Keratinocyte (primary cell): Measurements from ENCODE around the gene TOM1. TPM values are rescaled to one million over a fixed set of nuclear protein-coding genes. Genes with fewer than 3 reads are reported as not detected.

Experiments used
- DNase-seq: peaks from one replicate; pipeline ENCODE4 v3.0.0-alpha.2; 2011; ENCODE audit warnings: low read depth, missing footprints, low spot score
- FAIRE-seq: peaks from 2 replicates; lab custom pipeline; 2011; peaks lifted over from hg19 to GRCh38; lab: Jason Lieb, UNC
- H2AFZ ChIP-seq: 2 replicates; pipeline ENCODE4 v1.6.0; 2012; ENCODE audit warnings: low read length, control low read depth, inconsistent platforms; ENCODE audit not compliant: control insufficient read depth
- H3K27ac ChIP-seq: 2 replicates; pipeline ENCODE4 v1.5.1; 2011; ENCODE audit warnings: low read length; ENCODE audit not compliant: control insufficient read depth, insufficient read depth
- H3K27me3 ChIP-seq: 3 replicates; pipeline ENCODE4 v1.6.0; 2011; ENCODE audit warnings: low read length; ENCODE audit not compliant: control insufficient read depth, insufficient read depth; ENCODE audit errors: extremely low read depth
- H3K36me3 ChIP-seq, 2 experiments: 2 replicates in 1 of 2; 3 replicates in 1 of 2; pipeline ENCODE4 v1.5.1; 2011; ENCODE audit warnings: low read length in 2 of 2, mild to moderate bottlenecking in 1 of 2; ENCODE audit not compliant: control insufficient read depth in 2 of 2, insufficient read depth in 2 of 2; ENCODE audit errors: extremely low read depth in 1 of 2
- H3K4me1 ChIP-seq: 3 replicates; pipeline ENCODE4 v1.5.1; 2011; ENCODE audit warnings: low read length; ENCODE audit not compliant: control insufficient read depth, insufficient read depth; ENCODE audit errors: extremely low read depth
- H3K4me2 ChIP-seq: 3 replicates; pipeline ENCODE4 v1.6.0; 2011; ENCODE audit warnings: low read depth, low read length; ENCODE audit not compliant: control insufficient read depth, insufficient read depth; ENCODE audit errors: extremely low read depth
- H3K4me3 ChIP-seq, 3 experiments: fragments of 200-600 bp in 1 of 3; sonication (generic) in 1 of 3; 2 replicates in 2 of 3; 3 replicates in 1 of 3; pipeline ENCODE4 v1.5.1; 2011 to 2016; ENCODE audit warnings: low read length in 3 of 3, mild to moderate bottlenecking in 3 of 3, control low read depth in 2 of 3, inconsistent platforms in 1 of 3, low read depth in 1 of 3, mixed read lengths in 1 of 3, mixed run types in 1 of 3, moderate library complexity in 1 of 3; ENCODE audit not compliant: control insufficient read depth in 2 of 3, insufficient read depth in 2 of 3; ENCODE audit errors: extremely low read depth in 1 of 3
- H3K79me2 ChIP-seq: 2 replicates; pipeline ENCODE4 v1.6.0; 2012; ENCODE audit warnings: low read length; ENCODE audit not compliant: control insufficient read depth, insufficient read depth
- H3K9ac ChIP-seq: 3 replicates; pipeline ENCODE4 v1.6.0; 2011; ENCODE audit warnings: low read length; ENCODE audit not compliant: control insufficient read depth, insufficient read depth; ENCODE audit errors: extremely low read depth
- H3K9me1 ChIP-seq: 3 replicates; pipeline ENCODE4 v1.6.0; 2011; ENCODE audit warnings: low read length; ENCODE audit not compliant: control insufficient read depth, insufficient read depth; ENCODE audit errors: extremely low read depth
- H3K9me3 ChIP-seq: 2 replicates; pipeline ENCODE4 v1.5.1; 2012; ENCODE audit warnings: low read depth, low read length; ENCODE audit not compliant: control insufficient read depth
- H4K20me1 ChIP-seq: 3 replicates; pipeline ENCODE4 v1.6.0; 2011; ENCODE audit warnings: low read length; ENCODE audit not compliant: control insufficient read depth, insufficient read depth; ENCODE audit errors: extremely low read depth
- CTCF ChIP-seq, 3 experiments: IDR thresholded peaks in 1 of 3; conservative IDR thresholded peaks in 1 of 3; optimal IDR thresholded peaks in 1 of 3; 2 replicates in 2 of 3; 3 replicates in 1 of 3; pipeline versions ENCODE3 to v1.5.1; 2011; ENCODE audit warnings: low read length in 3 of 3, mild to moderate bottlenecking in 3 of 3, moderate library complexity in 2 of 3, control low read depth in 1 of 3, inconsistent platforms in 1 of 3; ENCODE audit not compliant: insufficient read depth in 2 of 3; ENCODE audit errors: extremely low read depth in 1 of 3
- EZH2 ChIP-seq: IDR thresholded peaks from one replicate; pipeline ENCODE4 v1.6.1; 2012; ENCODE audit warnings: inconsistent platforms, mild to moderate bottlenecking, low read length, moderate library complexity
- dilution Hi-C: fragments of 300-500 bp; cut with MboI; formaldehyde crosslinking; loops from one replicate; pipeline ENCODE4 v1.7.0; 2020; ENCODE audit warnings: low sequenced_read_pairs; ENCODE audit not compliant: extremely low pct_ligation_motif_present
- polyA plus RNA-seq, 5 experiments: library from polyadenylated mRNA; depleted of rRNA in 3 of 5; stranded (reverse) in 3 of 5; stranded (forward) in 1 of 5; unstranded in 1 of 5; fragments of >200 nt; gene quantifications; 1 replicate in 1 of 5; 2 replicates in 3 of 5; 3 replicates in 1 of 5; pipeline versions ENCODE4 v1.2.1 to v1.2.3, GENCODE V29; 2011 to 2012; ENCODE audit warnings: missing spikeins in 2 of 5, low read depth in 1 of 5, low replicate concordance in 1 of 5

Gene TOM1
- polyA plus RNA-seq, 1 donor (not counting 4 experiments of a cell fraction or from before 2014, with no cell fraction given) = 17.4 TPM

GRCh38 chr22:35357883-35358621, 58.4 kb downstream of the TOM1 start:
- Histone ChIP-seq H3K4me1 (peaks cover 9% of the 10 kb centered on the region), H3K9me1 (no peaks in the 10 kb centered on the region), H3K4me3 (no peak overlapping the region), H3K27me3 (no peaks in the 10 kb centered on the region), H3K27ac (no peak overlapping the region), H3K4me2 (no peak overlapping the region), H4K20me1 (no peaks in the 10 kb centered on the region), H3K9ac (no peak overlapping the region), H3K36me3 (no peaks in the 10 kb centered on the region), H3K79me2 (no peaks in the 10 kb centered on the region), H3K9me3 (no peaks in the 10 kb centered on the region), H2AFZ (no peak overlapping the region)
- dilution Hi-C loops = no loop called here
- FAIRE-seq (peak; percentile 95), DNase-seq (peak; percentile 89)
- TF ChIP-seq EZH2 = no peak
- TF ChIP-seq CTCF (optimal IDR thresholded peaks at IDR 0.05 in 1 of 3, IDR thresholded peaks at IDR 0.05 in 1 of 3, conservative IDR thresholded peaks at IDR 0.05 in 1 of 3; ENCODE audit: extremely low read depth in 1 of 3, insufficient read depth in 2 of 3, low read length in 3 of 3) = no peak

DNA sequence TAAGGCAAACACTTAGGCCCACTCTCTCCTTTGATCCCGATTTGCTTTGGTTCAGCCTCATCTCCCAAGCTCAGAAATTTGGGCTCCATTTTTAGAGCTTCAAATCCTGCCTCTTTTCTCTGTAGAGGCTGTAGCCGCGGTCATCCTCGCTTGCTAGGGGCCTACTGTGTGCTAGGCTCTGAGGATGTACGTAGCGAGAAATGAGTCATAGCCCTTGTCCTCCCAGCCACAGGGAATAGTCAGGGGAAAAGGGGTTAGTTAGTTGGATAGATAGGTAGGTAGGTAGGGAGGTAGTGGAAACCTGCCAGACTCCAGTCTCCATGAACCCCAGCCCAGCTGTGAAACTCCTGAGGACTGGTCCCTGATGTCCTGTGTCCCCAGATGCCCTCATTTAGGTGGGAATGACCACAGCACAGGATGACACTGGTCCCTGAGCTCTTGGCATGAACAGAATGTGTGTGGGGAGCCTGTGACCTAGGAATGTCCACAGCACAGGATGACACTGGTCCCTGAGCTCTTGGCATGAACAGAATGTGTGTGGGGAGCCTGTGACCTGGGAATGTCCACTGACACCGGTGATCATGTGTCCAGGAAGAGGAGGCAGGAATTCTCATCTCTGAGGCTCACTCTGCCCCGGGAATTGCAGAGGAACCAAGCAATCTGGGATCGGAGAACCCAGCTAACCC, 59.8 kb downstream of the TOM1 start:
- H3K4me2 ChIP-seq = no peak overlapping the region
- no peak overlapping the region for H3K27ac ChIP-seq
- peaks cover 9% of the 10 kb centered on the region for H3K4me1 ChIP-seq
- no peaks in the 10 kb centered on the region for H3K9me3 ChIP-seq
- no peaks in the 10 kb centered on the region for H3K36me3 ChIP-seq
- H3K9ac ChIP-seq = no peak overlapping the region
- dilution Hi-C loops = no loop called here
- no peaks in the 10 kb centered on the region for H4K20me1 ChIP-seq
- H3K4me3 ChIP-seq = no peak overlapping the region
- H2AFZ ChIP-seq = no peak overlapping the region
- TF ChIP-seq CTCF (optimal IDR thresholded peaks at IDR 0.05 in 1 of 3, IDR thresholded peaks at IDR 0.05 in 1 of 3, conservative IDR thresholded peaks at IDR 0.05 in 1 of 3; ENCODE audit: extremely low read depth in 1 of 3, insufficient read depth in 2 of 3, low read length in 3 of 3) = no peak
- no peak for TF ChIP-seq EZH2
- H3K9me1 ChIP-seq = no peaks in the 10 kb centered on the region
- peak; percentile 39 for FAIRE-seq
- no peaks in the 10 kb centered on the region for H3K79me2 ChIP-seq
- DNase-seq = no peak
- no peaks in the 10 kb centered on the region for H3K27me3 ChIP-seq
